T-cell (primary cell): ENCODE measurements around the gene AP3S1. TPM values are rescaled to one million over a fixed set of nuclear protein-coding genes. Genes with fewer than 3 reads are reported as not detected.
A peak's percentile ranks its signal among the peaks of the same experiment; 100 is the strongest.

Experiments
- ATAC-seq, 4 experiments: fragments of 200-7000 bp in 3 of 4; fragments of 150-1000 bp in 1 of 4; cut with Tn5 transposase; replicated peaks in 1 of 4; 1 replicate in 3 of 4; 2 replicates in 1 of 4; pipeline ENCODE4 v1.10.0; 2021; ENCODE audit warnings: moderate library complexity in 3 of 4, mild to moderate bottlenecking in 2 of 4, moderate number of reproducible peaks in 1 of 4
- CTCF ChIA-PET, 2 donors: fragments of 300-600 bp; sonication (Branson Sonifier 250); formaldehyde crosslinking; loops; one replicate each; lab custom pipeline; 2022; ENCODE audit warnings: antibody characterized with exemption in 2 of 2; lab: Charles Lee
- POLR2A ChIA-PET, 2 donors: fragments of 300-600 bp; sonication (Branson Sonifier 250); formaldehyde crosslinking; loops; one replicate each; lab custom pipeline; 2022; ENCODE audit warnings: antibody characterized with exemption in 2 of 2; lab: Charles Lee
- DNase-seq, 35 experiments: peaks; one replicate each; pipeline versions ENCODE4 v3.0.0 to v3.0.0-alpha.2; 2013 to 2023
- H3K27ac ChIP-seq: one replicate; pipeline ENCODE4 v1.5.1; 2013; ENCODE audit warnings: low read length
- H3K27me3 ChIP-seq, 2 experiments: replicated peaks in 1 of 2; 1 replicate in 1 of 2; 2 replicates in 1 of 2; pipeline versions ENCODE4 v1.6.1 to v1.7.0; 2013; ENCODE audit warnings: low read length in 1 of 2, mixed read lengths in 1 of 2; ENCODE audit not compliant: control insufficient read depth in 2 of 2, insufficient read depth in 2 of 2; ENCODE audit errors: extremely low read depth in 1 of 2
- H3K36me3 ChIP-seq, 2 donors: 1 replicate in 1 of 2; 2 replicates in 1 of 2; pipeline versions ENCODE4 v1.6.1 to v1.7.0; 2013; ENCODE audit warnings: low read length in 1 of 2; ENCODE audit not compliant: control insufficient read depth in 2 of 2, insufficient read depth in 1 of 2; ENCODE audit errors: extremely low read depth in 1 of 2
- H3K4me1 ChIP-seq, 2 experiments: 1 replicate in 1 of 2; 2 replicates in 1 of 2; pipeline versions ENCODE4 v1.6.1 to v1.7.0; 2013; ENCODE audit warnings: low read length in 2 of 2, mixed read lengths in 1 of 2; ENCODE audit not compliant: insufficient read depth in 2 of 2, control insufficient read depth in 1 of 2; ENCODE audit errors: extremely low read depth in 1 of 2
- H3K4me3 ChIP-seq, 2 donors: 1 replicate in 1 of 2; 2 replicates in 1 of 2; pipeline versions ENCODE4 v1.5.1 to v1.7.0; 2013; ENCODE audit warnings: mild to moderate bottlenecking in 2 of 2, low read length in 1 of 2, moderate library complexity in 1 of 2; ENCODE audit not compliant: control insufficient read depth in 1 of 2; ENCODE audit errors: extremely low read depth in 1 of 2
- H3K9me3 ChIP-seq: 2 replicates; pipeline ENCODE4 v1.7.0; 2013
- H3K27ac Mint-ChIP-seq, 2 donors: one replicate each; pipeline ENCODE4 v1.8.0; 2020 to 2021; ENCODE audit warnings: mild to moderate bottlenecking in 2 of 2, mixed read lengths in 2 of 2
- H3K27me3 Mint-ChIP-seq, 2 donors: one replicate each; pipeline ENCODE4 v1.8.0; 2021 to 2022; ENCODE audit warnings: mixed read lengths in 2 of 2
- H3K36me3 Mint-ChIP-seq: one replicate; pipeline ENCODE4 v1.8.0; 2021; ENCODE audit warnings: mixed read lengths
- H3K4me1 Mint-ChIP-seq, 3 donors: one replicate each; pipeline ENCODE4 v1.8.0; 2020 to 2022; ENCODE audit warnings: mixed read lengths in 3 of 3, mild to moderate bottlenecking in 1 of 3
- H3K4me3 Mint-ChIP-seq, 3 donors: one replicate each; pipeline ENCODE4 v1.8.0; 2020 to 2022; ENCODE audit warnings: mild to moderate bottlenecking in 3 of 3, mixed read lengths in 3 of 3, moderate library complexity in 3 of 3
- H3K9me3 Mint-ChIP-seq, 3 donors: one replicate each; pipeline ENCODE4 v1.8.0; 2020 to 2022; ENCODE audit warnings: mixed read lengths in 3 of 3
- WGBS: methylation state at CpG from one replicate; pipeline ENCODE4 v1.1.5; 2013; ENCODE audit warnings: missing lambda C conversion rate; ENCODE audit not compliant: insufficient coverage; 5-methylcytosine and 5-hydroxymethylcytosine counted together
- total RNA-seq, 35 experiments: library from RNA in 6 of 35; stranded (reverse) in 6 of 35; fragments of 120-200 nt in 1 of 35; gene quantifications; one replicate each; pipeline versions ENCODE4 v1.2.1 to v1.2.4 and lab custom pipeline; 2013 to 2026

Gene AP3S1
- total RNA-seq, 5 donors from 2014 or later (not counting 1 experiment from before 2014, with no cell fraction given), result 36.4 to 44.2 (median 39.2) TPM

- H3K27me3 Mint-ChIP-seq, result peaks cover 36 to 64% of the 10 kb centered on the region in 2 donors
- H3K9me3 Mint-ChIP-seq, result no peaks in the 10 kb centered on the region
- H3K27ac Mint-ChIP-seq, result peak overlapping the region in 1 of 2 donors; percentile 21
- 30% methylated on average over 13 of the region's 17 CpGs for WGBS
- H3K4me3 Mint-ChIP-seq, result peak overlapping the region in 1 of 3 donors; percentile 59
- Histone ChIP-seq H3K36me3 (no peaks in the 10 kb centered on the region), H3K9me3 (no peaks in the 10 kb centered on the region), H3K4me1 (peaks cover 8 to 20% of the 10 kb centered on the region in 2 experiments), H3K4me3 (no peak overlapping the region), H3K27me3 (peaks cover 15 to 24% of the 10 kb centered on the region in 2 experiments), H3K27ac (no peak overlapping the region)
- peaks cover 14 to 19% (median 15%) of the 10 kb centered on the region in 3 donors for H3K4me1 Mint-ChIP-seq
- ChIA-PET POLR2A (no interaction called here), CTCF (no interaction called here)
- DNase-seq, result no peak
- no peak for ATAC-seq
- no peaks in the 10 kb centered on the region for H3K36me3 Mint-ChIP-seq
Observed at GRCh38 chr5:115963566-115963965, 121.8 kb downstream of the AP3S1 start.

Other genes starting within 250 kb of the AP3S1 start
- gene TICAM2, start 239.5 kb upstream of the AP3S1 start, total RNA-seq, result 1 to 10 TPM in 2 of 5 donors, under 1 TPM in 3; 0.51 to 1.7 (median 0.82) TPM
- gene TMED7, start 215.9 kb upstream of the AP3S1 start, total RNA-seq, result 10 to 100 TPM; 43.2 to 58.0 (median 57.7) TPM
- under 1 TPM in 2 of 5 donors, not detected in 3; 0.23 to 0.82 TPM for gene CDO1, start 25.3 kb upstream of the AP3S1 start, total RNA-seq
- gene ATG12, start 370 bp upstream of the AP3S1 start, total RNA-seq, result 10 to 100 TPM; 55.2 to 61.4 (median 58.9) TPM
- gene LVRN, start 120.5 kb downstream of the AP3S1 start, total RNA-seq, result under 1 TPM in 2 of 5 donors, not detected in 3; 0.12 to 0.28 TPM
- gene ARL14EPL, start 190.5 kb downstream of the AP3S1 start, total RNA-seq, result not detected
- 10 to 100 TPM; 25.7 to 36.9 (median 26.1) TPM for gene COMMD10, start 243.1 kb downstream of the AP3S1 start, total RNA-seq